ENCODE measurements around the gene EBF3. TPM values are rescaled to one million over a fixed set of nuclear protein-coding genes. Genes with fewer than 3 reads are reported as not detected.

The EBF3 gene
- total and polyA plus RNA-seq, 9 of the 15 experiments (the other 6 are each of a cell fraction or from before 2014, with no cell fraction given), result not detected

- Histone ChIP-seq H3K27me3 (ENCODE audit: control insufficient read depth in 2 of 2, insufficient read depth in 2 of 2, low read length in 2 of 2) (peaks cover 2 to 14% of the 10 kb centered on the region in 2 experiments; a peak in 4 of 5 replicates), H3K36me3 (ENCODE audit: control insufficient read depth, insufficient read depth, low read length) (no peaks in the 10 kb centered on the region), H3K4me3 (no peak overlapping the region), H3K4me2 (ENCODE audit: insufficient read depth, low read length) (no peak overlapping the region), H3K9ac (ENCODE audit: insufficient read depth in 1 of 2, low read depth in 2 of 2, low read length in 2 of 2) (no peak overlapping the region), H4K20me1 (replicated peaks; ENCODE audit: control insufficient read depth, insufficient read depth, low read length) (no peaks in the 10 kb centered on the region), H2AFZ (ENCODE audit: low read depth, low read length) (no peak overlapping the region), H3K4me1 (replicated peaks in 1 of 2; ENCODE audit: control insufficient read depth in 2 of 2, insufficient read depth in 2 of 2, low read length in 2 of 2) (no peaks in the 10 kb centered on the region), H3K9me3 (replicated peaks; ENCODE audit: control insufficient read depth, insufficient read depth, low read depth, low read length) (no peaks in the 10 kb centered on the region), H3K9me1 (ENCODE audit: control insufficient read depth, insufficient read depth, low read length) (no peaks in the 10 kb centered on the region), H3K27ac (ENCODE audit: extremely low read depth, low read depth, low read length) (no peak overlapping the region), H3K79me2 (ENCODE audit: control insufficient read depth, insufficient read depth, low read length) (no peaks in the 10 kb centered on the region)
- WGBS (ENCODE audit: insufficient coverage, low coverage, missing lambda C conversion rate), result 0% methylated on average over 2 of the region's 5 CpGs
- DNase-seq (ENCODE audit: extremely low read depth in 1 of 4, low spot score in 3 of 4) (no peak), ATAC-seq (no peak), FAIRE-seq (no peak)
- ChIA-PET POLR2A (no interaction called here), CTCF (ENCODE audit: low intra/inter-chr PET ratio) (interaction anchor here (0.6 kb wide), 1 partner anchor 428 kb away, joined by 3 read pairs; no protein-coding TSS in a partner anchor)
- intact Hi-C loops (cut with micrococcal nuclease), result no loop called here
- no TSS peak for BruUV-seq (replicated peaks)
- in situ Hi-C loops (cut with MboI), result no loop called here
- TF ChIP-seq EP300 (IDR thresholded peaks at IDR 0.05; ENCODE audit: low read length) (no peak), ZBTB2 (IDR thresholded peaks at IDR 0.05) (no peak), SAFB (IDR thresholded peaks at IDR 0.05; ENCODE audit: borderline replicate concordance, low read depth, low read length) (no peak), ESRRA (IDR thresholded peaks at IDR 0.05; ENCODE audit: borderline replicate concordance, low read depth) (no peak), PCBP1 (IDR thresholded peaks at IDR 0.05; ENCODE audit: low read depth, low read length, poor library complexity, severe bottlenecking) (no peak), MYBL2 (IDR thresholded peaks at IDR 0.05; ENCODE audit: low read depth) (no peak), MYBL2 (CRISPR knock-in tag; IDR thresholded peaks at IDR 0.05; ENCODE audit: borderline replicate concordance) (no peak), ZNF24 (IDR thresholded peaks at IDR 0.05) (no peak), TEAD1 (CRISPR knock-in tag; IDR thresholded peaks at IDR 0.05) (no peak), TCF7 (IDR thresholded peaks at IDR 0.05; ENCODE audit: borderline replicate concordance) (no peak), PURB (CRISPR knock-in tag; IDR thresholded peaks at IDR 0.05; ENCODE audit: low read depth) (no peak), ETS2 (tag; IDR thresholded peaks at IDR 0.05; ENCODE audit: borderline replicate concordance, poor library complexity, severe bottlenecking) (no peak), MBD1 (CRISPR knock-in tag; IDR thresholded peaks at IDR 0.05) (no peak), ZNF518B (CRISPR knock-in tag; IDR thresholded peaks at IDR 0.05) (no peak)
- TF ChIP-seq, protein P1, sequence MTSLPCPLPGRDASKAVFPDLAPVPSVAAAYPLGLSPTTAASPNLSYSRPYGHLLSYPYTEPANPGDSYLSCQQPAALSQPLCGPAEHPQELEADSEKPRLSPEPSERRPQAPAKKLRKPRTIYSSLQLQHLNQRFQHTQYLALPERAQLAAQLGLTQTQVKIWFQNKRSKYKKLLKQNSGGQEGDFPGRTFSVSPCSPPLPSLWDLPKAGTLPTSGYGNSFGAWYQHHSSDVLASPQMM (CRISPR knock-in tag; IDR thresholded peaks at IDR 0.05), result no peak
These were observed 87.2 kb downstream of the EBF3 start for GRCh38 chr10:129876838-129877237.
